ENCODE results near the gene DMWD.
A peak's percentile ranks its signal among the peaks of the same experiment; 100 is the strongest.

Gene DMWD

GRCh38 chr19:45792470-45793177 is at the start of gene DMWD:
DMWD (minus strand) TSS chr19:45792845; CDS start chr19:45792756, 89 bp downstream.
- DNase-seq, result peak; percentile 99

GRCh38 chr19:45842198-45842597 is 49.6 kb upstream of the DMWD start:
- DNase-seq, result no peak

- DNase-seq, result no peak
Measured at GRCh38 chr19:45834970-45835369, 42.3 kb upstream of the DMWD start.

- no peak for DNase-seq
Measured at GRCh38 chr19:45828945-45829344, 36.3 kb upstream of the DMWD start.

- no peak for DNase-seq
Measured at GRCh38 chr19:45828523-45828922, 35.9 kb upstream of the DMWD start.

GRCh38 chr19:45827459-45828093 is 34.9 kb upstream of the DMWD start:
- DNase-seq, result no peak

GRCh38 chr19:45826934-45827333 is 34.3 kb upstream of the DMWD start:
- DNase-seq, result no peak

- DNase-seq, result no peak
Measured at GRCh38 chr19:45825917-45826893, 33.6 kb upstream of the DMWD start.

GRCh38 chr19:45825263-45825605 is 32.6 kb upstream of the DMWD start:
- no peak for DNase-seq

GRCh38 chr19:45824531-45825262 is 32.1 kb upstream of the DMWD start:
- DNase-seq, result no peak

- DNase-seq, result no peak
Measured at GRCh38 chr19:45824041-45824471, 31.4 kb upstream of the DMWD start.

- DNase-seq, result no peak
Measured at GRCh38 chr19:45823182-45823581, 30.5 kb upstream of the DMWD start.

- DNase-seq, result no peak
Measured at GRCh38 chr19:45822716-45823115, 30.1 kb upstream of the DMWD start.

- DNase-seq, result no peak
Measured at GRCh38 chr19:45821570-45821969, 28.9 kb upstream of the DMWD start.

GRCh38 chr19:45821103-45821521 is 28.5 kb upstream of the DMWD start:
- DNase-seq, result no peak

- DNase-seq, result no peak
Measured at GRCh38 chr19:45820413-45821102, 27.9 kb upstream of the DMWD start.

- DNase-seq, result no peak
Measured at GRCh38 chr19:45819769-45820168, 27.1 kb upstream of the DMWD start.

- DNase-seq, result no peak
Measured at GRCh38 chr19:45817725-45818301, 25.2 kb upstream of the DMWD start.

GRCh38 chr19:45817010-45817724 is 24.5 kb upstream of the DMWD start:
- DNase-seq, result peak; percentile 89

- no peak for DNase-seq
Measured at GRCh38 chr19:45816236-45817009, 23.8 kb upstream of the DMWD start.
